ENCODE data around the gene OXLD1.
A peak's percentile ranks its signal among the peaks of the same experiment; 100 is the strongest.
"Not testable (repeated sequence)": the region's sequence is repeated elsewhere in the genome, so short reads cannot be mapped to it uniquely, and the experiment has no call there.

Gene OXLD1

DNA sequence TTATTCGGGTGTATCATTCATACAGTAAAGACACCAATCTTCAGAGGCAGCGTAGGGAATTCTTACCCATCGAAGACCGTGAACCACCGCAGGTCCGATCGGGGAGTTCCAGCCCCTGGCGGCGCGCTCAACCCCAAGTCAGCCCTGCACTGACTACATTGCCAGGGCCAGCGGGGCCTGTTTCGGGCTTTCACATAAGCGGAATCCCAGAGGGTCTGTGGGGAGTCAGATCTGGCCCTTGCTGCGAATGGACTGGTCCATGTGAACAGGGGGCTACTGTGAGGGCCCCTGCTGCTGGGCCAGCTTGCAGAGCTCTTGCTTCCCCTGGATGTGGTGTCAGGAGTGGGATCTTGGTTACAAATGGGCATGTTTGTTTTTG lies 17.7 kb downstream of the OXLD1 start:
- no peak for DNase-seq

DNA sequence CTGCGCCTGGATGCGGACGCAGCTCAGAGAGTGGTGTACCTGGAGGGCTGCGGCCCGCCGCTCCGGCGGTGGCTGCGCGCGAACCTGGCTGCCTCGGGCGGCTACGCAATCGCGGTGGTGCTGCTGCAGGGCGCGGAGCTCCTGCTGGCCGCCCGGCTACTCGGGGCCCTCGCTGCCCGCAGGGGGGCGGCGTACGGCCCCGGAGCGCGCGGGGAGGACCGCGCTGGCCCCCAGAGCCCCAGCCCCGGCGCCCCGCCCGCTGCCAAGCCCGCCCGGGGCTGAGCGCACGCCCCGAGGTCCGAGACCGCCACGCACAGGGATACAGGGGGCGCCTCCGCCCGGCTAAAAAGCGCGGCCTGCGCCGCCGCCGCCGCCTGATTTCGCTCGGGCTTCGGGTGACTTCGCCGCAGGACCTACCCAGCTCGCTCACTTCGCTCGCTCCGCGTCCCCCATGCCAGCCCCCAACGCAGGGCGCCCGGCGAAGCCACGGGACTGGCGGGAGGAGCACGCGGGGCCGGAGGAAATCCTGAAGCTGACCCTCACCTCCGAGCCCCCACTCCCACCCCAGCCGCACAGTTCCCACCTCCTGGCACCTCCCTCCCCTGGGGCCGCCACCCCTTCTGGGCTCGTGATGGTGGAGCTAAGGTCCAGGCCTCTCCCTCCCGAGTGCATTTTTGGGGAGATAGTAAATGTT lies 18.2 kb downstream of the OXLD1 start:
- no peak for DNase-seq

DNA sequence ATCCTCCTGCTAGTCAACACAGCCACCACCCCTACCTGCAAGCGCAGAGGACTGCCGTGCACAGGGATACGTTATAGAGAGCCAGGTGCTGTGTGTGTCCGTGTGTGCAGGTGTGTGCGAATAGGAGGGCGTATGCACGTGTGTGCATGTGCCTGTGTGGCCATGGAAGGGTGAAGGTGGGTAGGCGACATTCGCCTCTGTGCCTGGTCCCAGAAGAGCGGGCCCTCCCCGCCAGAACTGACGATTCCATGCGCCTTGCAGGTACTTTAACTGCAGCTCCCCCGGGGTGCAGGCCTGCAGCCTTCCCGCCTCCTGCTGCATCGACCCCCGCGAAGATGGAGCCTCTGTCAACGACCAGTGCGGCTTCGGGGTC lies 18.8 kb downstream of the OXLD1 start:
- no peak for DNase-seq

DNA sequence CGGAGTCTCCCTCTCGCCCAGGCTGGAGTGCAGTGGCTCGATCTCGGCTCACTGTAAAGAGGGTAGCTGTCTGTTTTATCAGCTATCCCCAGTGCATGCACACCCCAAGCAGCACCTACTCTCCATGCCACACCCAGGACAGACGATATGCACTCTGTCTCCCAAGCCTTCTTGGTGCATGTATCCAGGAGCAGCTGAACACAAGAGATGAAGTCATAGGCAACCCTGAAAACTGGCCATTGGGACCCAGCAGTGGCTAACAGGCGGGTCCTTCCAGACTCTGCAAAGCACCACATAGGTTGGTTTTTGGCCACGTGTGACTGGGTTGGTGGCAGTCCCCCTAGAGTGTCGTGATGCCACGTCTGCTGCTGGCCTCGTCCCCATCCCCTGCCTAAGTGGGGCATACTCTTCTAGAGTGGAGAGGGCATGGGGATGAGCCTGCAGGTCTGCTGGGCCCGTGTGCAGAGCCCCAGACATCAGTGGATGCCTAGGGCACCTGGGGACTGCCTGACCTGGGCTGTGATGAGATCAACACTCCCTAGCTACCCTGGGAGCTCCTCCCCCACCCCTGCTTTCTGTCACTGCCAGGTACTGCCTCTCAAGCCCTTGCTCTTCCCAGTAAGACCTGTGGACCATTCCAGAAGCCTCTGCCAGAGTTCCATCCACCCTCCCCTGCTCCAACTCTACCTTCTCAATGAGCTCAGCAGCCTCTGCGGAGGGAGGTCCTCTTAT lies 19.4 kb downstream of the OXLD1 start:
- no peak for DNase-seq

DNA sequence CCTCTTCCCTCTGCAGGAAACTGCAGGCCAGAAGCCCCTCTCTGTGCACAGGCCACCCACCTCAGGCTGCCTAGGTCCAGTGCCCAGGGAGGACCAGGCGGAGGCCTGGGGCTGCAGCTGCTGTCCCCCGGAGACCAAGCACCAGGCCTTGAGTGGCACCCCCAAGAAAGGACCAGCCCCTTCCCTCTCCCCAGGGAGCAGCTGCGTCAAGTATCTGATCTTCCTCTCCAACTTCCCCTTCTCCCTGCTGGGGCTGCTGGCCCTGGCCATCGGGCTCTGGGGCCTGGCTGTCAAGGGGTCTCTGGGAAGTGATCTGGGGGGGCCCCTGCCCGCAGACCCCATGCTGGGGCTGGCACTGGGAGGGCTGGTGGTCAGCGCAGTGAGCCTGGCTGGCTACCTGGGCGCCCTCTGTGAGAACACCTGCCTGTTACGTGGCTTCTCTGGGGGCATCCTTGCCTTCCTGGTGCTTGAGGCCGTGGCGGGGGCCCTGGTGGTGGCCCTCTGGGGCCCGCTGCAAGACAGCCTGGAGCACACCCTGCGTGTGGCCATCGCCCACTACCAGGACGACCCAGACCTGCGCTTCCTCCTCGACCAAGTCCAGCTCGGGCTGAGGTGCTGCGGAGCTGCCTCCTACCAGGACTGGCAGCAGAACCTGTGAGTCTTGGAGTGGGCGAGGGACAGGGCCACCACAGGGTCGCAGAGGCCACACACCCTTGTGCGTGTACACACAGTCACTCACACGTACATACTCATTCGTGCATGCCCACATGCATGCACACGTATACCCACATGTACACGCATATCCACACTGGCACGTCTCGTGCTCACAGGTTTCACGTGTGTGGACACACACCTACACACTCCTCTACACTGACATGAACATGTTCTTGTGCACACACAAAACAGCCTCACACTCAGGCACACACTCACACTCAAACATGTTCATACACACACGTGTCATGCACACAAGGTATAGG lies 21.1 kb downstream of the OXLD1 start:
- no peak for DNase-seq

DNA sequence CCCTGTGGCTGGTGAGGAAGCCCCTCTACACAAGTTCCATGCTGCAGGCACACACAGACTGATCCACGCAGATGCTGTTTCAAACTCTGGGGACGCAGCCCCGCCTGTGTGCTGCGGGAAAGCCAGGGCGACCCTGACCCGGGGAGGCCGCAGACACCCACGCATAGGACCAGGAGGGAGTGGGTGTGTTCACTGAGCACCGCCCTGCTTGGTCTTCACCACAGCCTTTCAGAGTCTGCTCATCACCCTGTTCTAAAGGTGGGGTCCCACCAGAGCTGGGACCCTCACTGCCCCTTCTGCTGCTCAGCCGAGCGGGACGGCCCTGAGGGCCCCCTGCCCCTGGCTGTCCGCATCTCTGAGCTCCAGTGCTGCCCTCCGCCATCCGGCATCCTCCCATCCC lies 21.9 kb downstream of the OXLD1 start:
- no peak for DNase-seq

DNA sequence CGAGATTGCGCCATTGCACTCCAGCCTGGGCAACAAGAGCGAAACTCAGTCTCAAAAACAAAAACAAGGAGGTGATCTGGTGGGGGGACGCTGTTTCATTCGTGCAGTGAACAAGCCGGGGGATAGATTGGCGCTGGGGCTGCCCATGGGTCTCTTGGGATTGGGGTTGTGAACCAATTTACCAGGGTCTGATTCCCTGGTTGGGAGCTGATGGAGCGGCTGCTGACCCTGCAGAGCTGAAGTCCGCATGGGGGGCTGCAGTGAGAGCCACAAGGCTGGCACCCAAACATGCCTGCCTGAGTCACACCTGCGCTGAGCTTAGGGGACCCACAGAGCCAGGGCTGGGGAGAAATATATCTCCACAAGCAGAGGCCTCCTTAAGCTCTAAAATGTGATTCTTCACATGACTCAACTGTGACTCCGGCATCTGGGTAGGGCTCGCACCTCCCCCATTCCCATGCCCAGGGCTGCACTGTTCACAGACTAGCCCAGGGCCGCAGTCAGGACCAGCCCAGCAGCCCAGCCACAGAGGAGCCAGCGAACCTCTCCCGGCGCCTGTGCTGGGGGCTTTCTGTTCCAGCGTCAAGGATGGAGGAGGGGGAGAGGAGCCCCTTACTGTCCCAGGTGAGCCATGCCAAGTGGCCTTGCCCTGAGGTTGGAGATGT lies 24.4 kb downstream of the OXLD1 start:
- no peak for DNase-seq

DNA sequence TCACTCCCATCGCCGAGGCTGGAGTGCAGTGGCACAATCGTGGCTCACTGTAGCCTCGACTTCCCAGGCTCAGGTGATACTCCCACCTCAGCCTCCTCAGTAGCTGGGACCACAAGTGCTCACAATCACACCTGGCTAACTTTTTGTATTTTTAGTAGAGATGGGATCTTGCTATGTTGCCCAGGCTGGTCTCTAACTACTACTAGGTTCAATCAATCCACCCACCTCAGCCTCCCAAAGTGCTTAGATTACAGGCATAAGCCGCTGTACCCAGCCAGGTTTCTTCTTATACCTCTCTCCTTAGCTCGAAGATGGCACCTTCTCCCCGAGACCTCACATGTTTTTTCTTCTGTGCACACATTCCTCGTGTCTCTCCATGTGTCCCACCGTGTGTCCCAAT lies 26.4 kb downstream of the OXLD1 start:
- DNase-seq = no peak

DNA sequence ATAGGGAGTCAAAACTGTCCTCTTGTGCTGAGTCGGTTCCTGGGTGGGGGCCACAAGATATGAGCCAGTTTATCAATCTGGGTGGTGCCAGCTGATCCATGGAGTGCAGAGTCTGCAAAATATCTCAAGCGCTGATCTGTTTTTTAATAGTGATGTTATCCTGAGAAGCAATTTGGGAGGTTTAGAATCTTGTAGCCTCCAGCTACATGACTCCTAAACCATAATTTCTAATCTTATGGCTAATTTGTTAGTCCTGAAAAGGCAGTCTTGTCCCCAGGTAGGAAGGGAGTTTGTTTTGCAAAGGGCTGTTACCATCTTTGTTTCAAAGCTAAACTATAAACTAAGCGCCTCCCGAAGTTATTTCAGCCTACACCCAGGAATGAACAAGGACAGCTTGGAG lies 27.7 kb downstream of the OXLD1 start:
- no peak for DNase-seq

DNA sequence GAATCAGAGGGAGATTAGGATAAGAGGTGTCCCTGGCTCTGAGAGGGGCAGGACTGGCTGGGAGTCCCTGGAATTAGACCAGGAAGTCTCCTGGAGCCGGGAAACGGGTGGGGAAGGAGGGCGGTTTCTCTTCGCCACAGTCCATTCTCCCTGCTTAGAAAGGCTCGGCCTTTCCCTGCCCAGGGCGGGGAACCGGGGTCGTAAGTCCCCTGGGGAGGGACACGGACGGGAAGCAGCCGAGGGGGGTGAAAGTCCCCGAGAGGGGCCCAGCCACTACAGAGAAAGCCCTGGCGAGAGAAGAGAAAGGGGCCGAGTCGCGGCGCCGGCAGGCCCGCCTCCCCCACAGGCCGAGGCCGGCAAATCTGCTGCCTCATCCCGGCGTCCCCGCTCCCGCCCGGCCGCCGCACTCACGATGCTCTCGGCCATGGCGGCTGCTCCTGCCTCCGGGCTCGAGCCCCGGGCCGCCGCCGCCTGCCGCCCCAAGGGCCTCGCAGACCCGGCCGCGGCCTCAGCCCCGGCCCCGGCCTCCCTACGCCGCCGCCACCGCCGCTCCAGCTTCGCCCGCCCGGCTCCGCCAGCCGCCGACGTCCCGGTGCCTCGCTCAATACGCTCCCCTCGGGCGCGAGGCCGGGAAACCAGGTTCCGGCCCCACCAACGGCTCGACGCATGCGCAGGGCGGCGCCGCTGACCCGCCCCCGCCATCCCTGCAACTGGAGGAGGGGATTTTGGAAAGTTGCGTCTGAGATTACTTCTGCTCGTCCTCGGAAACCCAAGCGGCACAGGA lies 29.7 kb downstream of the OXLD1 start, which contains the start of the genes NPLOC4 and TSPAN10:
Gene NPLOC4 (minus strand): TSS at position 608 of the 784 bp plus-strand sequence. CDS start 182 bp downstream, at position 426.
Gene TSPAN10 (plus strand): TSS at position 692 of the 784 bp plus-strand sequence. CDS start 5,217 bp downstream, outside the sequence.
- DNase-seq = peak; percentile 57

DNA sequence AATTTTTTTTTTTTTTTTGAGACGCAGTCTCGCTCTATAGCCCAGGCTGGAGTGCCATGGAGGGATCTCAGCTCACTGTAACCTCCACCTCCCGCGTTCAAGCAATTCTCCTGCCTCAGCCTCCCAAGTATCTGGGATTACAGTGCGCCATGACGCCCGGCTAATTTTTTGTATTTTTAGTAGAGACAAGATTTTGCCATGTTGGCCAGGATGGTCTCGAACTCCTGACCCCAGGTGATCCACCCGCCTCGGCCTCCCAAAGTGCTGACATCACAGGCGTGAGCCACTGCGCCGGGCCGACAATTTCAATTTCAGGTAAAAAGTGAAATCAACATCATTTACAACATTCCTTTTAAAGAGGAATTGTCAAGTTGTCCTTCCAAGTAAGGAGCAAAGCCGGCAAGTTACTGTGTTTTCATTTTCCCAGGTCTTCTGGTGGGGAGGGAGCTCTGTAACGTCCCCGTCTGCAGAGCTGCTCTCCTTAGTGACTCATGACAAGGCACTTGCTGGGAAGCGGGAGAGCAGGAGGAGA lies 30.4 kb downstream of the OXLD1 start:
- DNase-seq = no peak

DNA sequence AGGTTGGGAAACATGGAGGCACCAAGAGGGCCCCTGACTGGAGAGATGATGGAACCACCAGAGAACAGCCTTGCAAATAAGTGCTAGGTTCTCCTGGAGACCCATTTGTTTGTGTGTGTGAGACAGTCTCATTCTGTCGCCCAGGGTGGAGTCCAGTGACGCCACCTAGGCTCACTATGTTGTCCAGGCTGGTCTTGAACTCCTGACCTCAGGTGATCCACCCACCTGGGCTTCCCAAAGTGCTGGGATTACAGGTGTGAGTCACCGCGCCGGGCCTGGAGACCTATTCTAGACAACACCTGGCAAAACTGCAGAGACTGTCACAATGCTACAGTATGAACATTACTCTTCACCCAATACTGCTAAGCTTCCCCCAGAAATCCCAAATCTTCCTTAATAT lies 31.0 kb downstream of the OXLD1 start:
- no peak for DNase-seq

DNA sequence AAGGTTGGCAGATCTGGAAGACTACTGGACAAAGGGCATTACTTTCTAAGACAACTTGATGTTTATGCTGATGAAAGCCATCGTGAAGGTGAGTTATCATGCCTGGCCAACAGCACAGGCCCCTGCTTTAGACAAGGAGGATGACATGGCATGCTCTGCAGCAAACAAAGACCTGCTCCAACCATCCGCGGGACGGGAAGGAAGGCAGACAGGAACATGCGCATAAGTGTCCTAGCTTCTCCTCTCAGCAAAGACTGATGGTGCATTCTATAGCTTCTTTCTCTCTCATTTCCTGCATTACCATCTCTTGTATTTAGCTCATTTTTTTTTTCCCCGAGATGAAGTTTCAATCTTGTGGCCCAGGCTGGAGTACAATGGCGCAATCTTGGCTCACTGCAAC lies 34.9 kb downstream of the OXLD1 start:
- DNase-seq = no peak

DNA sequence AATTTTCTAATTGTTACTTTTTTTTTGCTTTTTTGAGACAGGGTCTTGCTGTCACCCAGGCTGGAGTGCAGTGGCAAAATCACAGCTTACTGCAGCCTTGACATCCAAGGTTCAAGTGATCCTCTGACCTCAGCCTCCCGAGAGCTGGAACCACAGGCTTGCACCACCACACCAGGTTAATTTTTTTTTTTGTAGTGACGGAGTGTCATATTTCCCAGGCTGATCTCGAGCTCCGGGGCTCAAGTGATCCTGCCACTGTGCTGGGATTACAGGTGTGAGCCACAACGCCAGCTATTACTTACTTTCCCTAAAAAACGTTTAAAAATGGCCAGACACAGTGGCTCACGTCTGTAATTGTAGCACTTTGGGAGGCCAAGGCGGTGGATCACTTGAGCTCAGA lies 36.1 kb downstream of the OXLD1 start:
- DNase-seq = no peak

DNA sequence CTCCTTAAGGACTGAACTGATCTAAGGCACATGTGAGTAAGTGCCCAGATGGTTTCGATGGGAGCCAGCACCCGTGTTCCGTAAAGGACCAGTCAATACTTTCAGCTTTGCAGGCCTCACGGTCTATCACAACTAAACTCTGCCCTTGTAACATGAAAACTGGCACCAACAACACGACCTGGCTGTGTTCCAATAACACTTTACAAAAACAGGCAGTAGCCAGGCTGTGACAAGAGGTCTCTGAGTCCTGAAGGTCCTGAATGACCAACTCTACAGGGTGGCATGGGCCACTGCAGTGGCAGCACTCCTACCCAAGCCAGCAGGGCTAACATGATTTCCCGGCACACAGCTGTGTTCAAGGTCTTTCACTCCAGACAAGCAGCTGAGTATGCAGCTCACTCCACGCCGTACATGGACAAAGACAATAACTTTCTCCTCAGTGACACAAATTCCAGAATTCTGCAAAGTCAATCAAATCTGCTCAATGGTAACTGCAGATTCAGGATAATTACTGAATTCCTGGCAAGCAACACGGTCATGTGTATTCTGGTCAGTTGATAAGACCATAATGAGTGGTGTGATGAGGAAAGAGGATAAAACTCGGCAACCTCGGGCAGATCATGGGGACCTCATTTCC lies 44.8 kb downstream of the OXLD1 start:
- DNase-seq = no peak

DNA sequence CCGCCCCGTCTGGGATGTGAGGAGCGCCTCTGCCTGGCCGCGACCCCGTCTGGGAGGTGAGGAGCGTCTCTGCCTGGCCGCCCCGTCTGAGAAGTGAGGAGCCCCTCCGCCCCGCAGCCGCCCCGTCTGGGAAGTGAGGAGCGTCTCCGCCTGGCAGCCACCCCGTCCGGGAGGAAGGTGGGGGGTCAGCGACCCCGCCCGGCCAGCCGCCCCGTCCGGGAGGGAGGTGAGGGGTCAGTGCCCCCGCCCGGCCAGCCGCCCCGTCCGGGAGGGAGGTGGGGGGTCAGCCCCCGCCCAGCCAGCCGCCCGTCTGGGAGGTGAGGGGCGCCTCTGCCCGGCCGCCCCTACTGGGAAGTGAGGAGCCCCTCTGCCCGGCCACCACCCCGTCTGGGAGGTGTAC lies 48.1 kb downstream of the OXLD1 start:
- DNase-seq = not testable (repeated sequence)

DNA sequence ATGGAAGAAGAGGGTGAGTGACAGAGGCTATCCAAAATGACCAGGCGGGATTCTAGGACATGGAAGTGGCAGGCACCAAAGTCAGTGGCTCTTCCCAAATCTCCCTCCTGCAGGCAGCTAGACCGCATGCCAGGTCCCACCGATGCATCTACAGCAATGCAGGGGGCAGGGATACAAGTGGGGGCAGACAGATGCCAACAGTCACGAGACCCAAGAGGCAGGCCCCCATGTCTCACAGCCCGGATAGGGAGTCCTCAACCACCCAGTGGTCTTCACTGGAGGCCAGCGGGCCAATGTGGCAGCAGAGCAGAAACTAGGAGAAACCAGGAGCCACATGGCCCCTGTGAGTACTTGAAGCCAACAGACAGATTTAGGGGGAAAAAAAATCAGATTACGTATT lies 49.5 kb downstream of the OXLD1 start:
- no peak for DNase-seq

DNA sequence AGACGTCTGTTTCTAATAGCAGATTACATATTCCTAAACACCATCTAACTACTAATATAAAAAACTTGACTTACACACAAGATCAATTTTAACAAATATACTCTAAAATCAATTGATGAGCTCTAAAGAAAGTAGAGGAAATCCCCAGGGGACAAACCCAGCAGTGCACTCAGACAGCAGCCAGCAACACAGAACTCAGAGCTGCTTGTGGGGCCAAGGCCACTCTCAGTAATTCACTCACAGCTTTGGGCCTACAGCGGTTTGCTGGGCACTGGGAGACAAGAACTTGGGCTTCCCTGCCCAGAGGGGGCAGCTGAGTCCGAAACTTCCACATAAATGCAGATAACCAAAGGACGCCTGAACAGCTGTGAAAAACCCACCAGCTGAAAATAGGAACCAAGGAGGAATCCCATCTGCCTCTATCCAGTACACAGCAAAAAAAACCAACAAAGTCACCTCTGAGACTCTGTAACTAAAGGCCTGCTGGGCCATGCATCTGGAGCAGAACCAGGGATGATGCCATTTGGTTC lies 50.9 kb downstream of the OXLD1 start:
- no peak for DNase-seq
